Measurements from ENCODE around the gene RFK.
A peak's percentile ranks its signal among the peaks of the same experiment; 100 is the strongest.
"Not testable (repeated sequence)": the region's sequence is repeated elsewhere in the genome, so short reads cannot be mapped to it uniquely, and the experiment has no call there.

RFK gene

GRCh38 chr9:76371901-76372300 is 22.3 kb downstream of the RFK start:
- peak in 1 of 51 donors; percentile 53 for DNase-seq

GRCh38 chr9:76370396-76371023 is 23.7 kb downstream of the RFK start:
- DNase-seq, result no peak

GRCh38 chr9:76369583-76369982 is 24.6 kb downstream of the RFK start:
- DNase-seq, result no peak

- no peak for DNase-seq
These were observed 28.0 kb downstream of the RFK start for GRCh38 chr9:76366275-76366674.

GRCh38 chr9:76365028-76365427 is 29.2 kb downstream of the RFK start:
- no peak for DNase-seq

GRCh38 chr9:76363032-76363395 is 31.2 kb downstream of the RFK start:
- no peak for DNase-seq

- DNase-seq, result not testable (repeated sequence)
These were observed 31.7 kb downstream of the RFK start for GRCh38 chr9:76362332-76363031.

- no peak for DNase-seq
These were observed 34.5 kb downstream of the RFK start for GRCh38 chr9:76359766-76360165.

GRCh38 chr9:76359365-76359764 is 34.9 kb downstream of the RFK start:
- DNase-seq, result no peak

- peak in 1 of 51 donors; percentile 2 for DNase-seq
These were observed 35.5 kb downstream of the RFK start for GRCh38 chr9:76358628-76359280.

GRCh38 chr9:76357555-76357954 is 36.7 kb downstream of the RFK start:
- DNase-seq, result no peak

GRCh38 chr9:76355886-76356285 is 38.3 kb downstream of the RFK start:
- peak in 1 of 51 donors; percentile 41 for DNase-seq

- DNase-seq, result no peak
These were observed 40.0 kb downstream of the RFK start for GRCh38 chr9:76354221-76354620.

- DNase-seq, result no peak
These were observed 40.9 kb downstream of the RFK start for GRCh38 chr9:76353280-76353679.

- DNase-seq, result no peak
These were observed 42.1 kb downstream of the RFK start for GRCh38 chr9:76352026-76352620.

- DNase-seq, result no peak
These were observed 43.2 kb downstream of the RFK start for GRCh38 chr9:76351006-76351405.

- DNase-seq, result no peak
These were observed 44.4 kb downstream of the RFK start for GRCh38 chr9:76349865-76350264.

GRCh38 chr9:76342858-76343257 is 51.4 kb downstream of the RFK start:
- DNase-seq, result no peak

GRCh38 chr9:76342201-76342600 is 52.0 kb downstream of the RFK start:
- DNase-seq, result no peak

- no peak for DNase-seq
These were observed 52.6 kb downstream of the RFK start for GRCh38 chr9:76341616-76342015.

- no peak for DNase-seq
These were observed 55.8 kb downstream of the RFK start for GRCh38 chr9:76338418-76338817.

GRCh38 chr9:76336027-76336426 is 58.2 kb downstream of the RFK start:
- DNase-seq, result no peak
